Left lung (tissue), 10 donors: Measurements from ENCODE around the gene SYT1. TPM values are rescaled to one million over a fixed set of nuclear protein-coding genes. Genes with fewer than 3 reads are reported as not detected.
"Not testable (repeated sequence)": the region's sequence is repeated elsewhere in the genome, so short reads cannot be mapped to it uniquely, and the experiment has no call there.

ENCODE experiments used
- ATAC-seq: fragments of 200-7000 bp; cut with Tn5 transposase; one replicate; pipeline ENCODE4 v1.9.1; 2020; ENCODE audit warnings: moderate library complexity
- DNase-seq, 4 donors: peaks; one replicate each; pipeline ENCODE4 v3.0.0-alpha.2; 2013 to 2020
- H3K27ac ChIP-seq, 2 donors: fragments of 200-600 bp; sonication (generic) in 1 of 2; one replicate each; pipeline versions ENCODE4 v1.5.0 to v1.8.0; 2020 to 2021
- H3K27me3 ChIP-seq, 2 donors: fragments of 200-600 bp; sonication (generic) in 1 of 2; one replicate each; pipeline versions ENCODE4 v1.5.0 to v1.8.0; 2020 to 2021
- H3K36me3 ChIP-seq, 2 donors: fragments of 200-600 bp; sonication (generic) in 1 of 2; one replicate each; pipeline versions ENCODE4 v1.5.0 to v1.8.0; 2020 to 2021
- H3K4me1 ChIP-seq, 2 donors: fragments of 200-600 bp; one replicate each; pipeline ENCODE4 v1.8.0; 2021
- H3K4me3 ChIP-seq, 2 donors: fragments of 200-600 bp; sonication (generic) in 1 of 2; one replicate each; pipeline versions ENCODE4 v1.5.0 to v1.8.0; 2020 to 2021; ENCODE audit warnings: mild to moderate bottlenecking in 1 of 2
- H3K9me3 ChIP-seq, 2 donors: fragments of 200-600 bp; sonication (generic) in 1 of 2; one replicate each; pipeline versions ENCODE4 v1.5.0 to v1.8.0; 2020 to 2021
- CTCF ChIP-seq, 2 donors: fragments of 200-600 bp; sonication (generic) in 1 of 2; IDR thresholded peaks; one replicate each; pipeline versions ENCODE4 v1.5.0 to v1.8.0; 2021; ENCODE audit warnings: antibody characterized with exemption in 2 of 2
- intact Hi-C, 2 donors: fragments of 100-400 bp; cut with DNase I; formaldehyde crosslinking; loops; one replicate each; pipeline versions ENCODE4 v1.11.2 to v1.14.2; 2022
- polyA plus RNA-seq, 6 donors: library from polyadenylated mRNA; unstranded; fragments of 120-200 nt; gene quantifications; one replicate each; pipeline ENCODE4 v1.2.1, GENCODE V29; 2013; ENCODE audit not compliant: insufficient read length in 6 of 6
- total RNA-seq, 2 donors: library from RNA; stranded (reverse); fragmentation: NEBNext Ultra II Directional; extraction: Animal tissue kit (Norgen Biotek cat#: 25700); gene quantifications; one replicate each; pipeline ENCODE4 v1.2.1, GENCODE V29; 2021
- donor health status: DM: no; HTN: yes; CAD: no.
- donor health status: DM: no; HTN: no; CAD: no.

The SYT1 gene
- total and polyA plus RNA-seq, 8 donors: 1.5 to 6.9 (median 4.8) TPM

- peaks cover 0 to 9% of the 10 kb centered on the region in 2 donors for H3K4me1 ChIP-seq
- TF ChIP-seq CTCF (IDR thresholded peaks at IDR 0.05): no peak
- ATAC-seq (no peak), DNase-seq (no peak)
- no peaks in the 10 kb centered on the region for H3K27me3 ChIP-seq
- H3K4me3 ChIP-seq: no peak overlapping the region
- intact Hi-C loops: no loop called here
- H3K36me3 ChIP-seq: no peaks in the 10 kb centered on the region
- no peaks in the 10 kb centered on the region for H3K9me3 ChIP-seq
- no peak overlapping the region for H3K27ac ChIP-seq
These were observed 557.7 kb downstream of the SYT1 start for GRCh38 chr12:79422060-79422812.

GRCh38 chr12:79423560-79423959 is 559.0 kb downstream of the SYT1 start:
- H3K9me3 ChIP-seq: no peaks in the 10 kb centered on the region
- intact Hi-C loops: no loop called here
- no peaks in the 10 kb centered on the region for H3K36me3 ChIP-seq
- no peak for DNase-seq
- peaks cover 0 to 9% of the 10 kb centered on the region in 2 donors for H3K4me1 ChIP-seq
- H3K4me3 ChIP-seq: no peak overlapping the region
- TF ChIP-seq CTCF (IDR thresholded peaks at IDR 0.05): no peak
- H3K27me3 ChIP-seq: no peaks in the 10 kb centered on the region
- no peak for ATAC-seq
- H3K27ac ChIP-seq: no peak overlapping the region

GRCh38 chr12:79424109-79424721 is 559.6 kb downstream of the SYT1 start:
- intact Hi-C loops: no loop called here
- DNase-seq (no peak), ATAC-seq (peak; percentile 57)
- H3K27ac ChIP-seq: peak overlapping the region; percentile 11 to 29
- no peak overlapping the region for H3K4me3 ChIP-seq
- no peaks in the 10 kb centered on the region for H3K9me3 ChIP-seq
- peaks cover 0 to 9% of the 10 kb centered on the region in 2 donors for H3K4me1 ChIP-seq
- H3K27me3 ChIP-seq: no peaks in the 10 kb centered on the region
- no peak for TF ChIP-seq CTCF (IDR thresholded peaks at IDR 0.05)
- no peaks in the 10 kb centered on the region for H3K36me3 ChIP-seq

GRCh38 chr12:79426121-79426520 is 561.5 kb downstream of the SYT1 start:
- no peak for TF ChIP-seq CTCF (IDR thresholded peaks at IDR 0.05)
- no peaks in the 10 kb centered on the region for H3K27me3 ChIP-seq
- H3K4me1 ChIP-seq: no peaks in the 10 kb centered on the region
- intact Hi-C loops: no loop called here
- DNase-seq: no peak
- no peak overlapping the region for H3K27ac ChIP-seq
- H3K9me3 ChIP-seq: no peaks in the 10 kb centered on the region
- no peak overlapping the region for H3K4me3 ChIP-seq
- no peaks in the 10 kb centered on the region for H3K36me3 ChIP-seq
- no peak for ATAC-seq

GRCh38 chr12:79426744-79427143 is 562.2 kb downstream of the SYT1 start:
- intact Hi-C loops, H3K27me3 ChIP-seq, H3K9me3 ChIP-seq, H3K4me3 ChIP-seq, DNase-seq, H3K36me3 ChIP-seq, H3K4me1 ChIP-seq, ATAC-seq, H3K27ac ChIP-seq: not testable (repeated sequence)
